HCT116 (cell line): Measurements from ENCODE around the gene ANKRD6. TPM values are rescaled to one million over a fixed set of nuclear protein-coding genes. Genes with fewer than 3 reads are reported as not detected.

Source experiments
- ATAC-seq: fragments of 200-7000 bp; cut with Tn5 transposase; 2 replicates; pipeline ENCODE4 v1.9.1; 2020; ENCODE audit warnings: mild to moderate bottlenecking, moderate library complexity
- BruUV-seq: library from RNA; stranded (reverse); fragments of 400-500 nt; replicated peaks from 2 replicates; lab custom pipeline; 2021; lab: Mats Ljungman, UMichigan
- CTCF ChIA-PET: fragments of 300-600 bp; sonication (Branson Sonifier 250); formaldehyde crosslinking; loops from one replicate; lab custom pipeline; 2021; ENCODE audit warnings: antibody characterized with exemption; lab: Charles Lee
- POLR2A ChIA-PET: fragments of 300-600, 350-600 bp; sonication (Branson Sonifier 250); formaldehyde crosslinking; loops from one replicate; lab custom pipeline; 2021; ENCODE audit warnings: antibody characterized with exemption; lab: Charles Lee
- RAD21 ChIA-PET, 2 experiments: fragments of 300-600 bp; sonication (Branson Sonifier 250); formaldehyde crosslinking; loops; one replicate each; lab custom pipeline; 2023; ENCODE audit warnings: low total read pairs in 2 of 2; ENCODE audit not compliant: uncharacterized antibody in 2 of 2, unreplicated experiment in 2 of 2, low non-redundant PET in 1 of 2; lab: Charles Lee
- DNase-seq: peaks from one replicate; pipeline ENCODE4 v3.0.0-alpha.2; 2010; ENCODE audit warnings: low read depth, low spot score
- H2AFZ ChIP-seq: fragments of 200-600 bp; shearing (Covaris generic), sonication (generic); 2 replicates; pipeline ENCODE4 v1.6.1; 2017; ENCODE audit warnings: low read depth, mixed run types, mixed read lengths, antibody characterized with exemption, low read length; ENCODE audit not compliant: poor library complexity, severe bottlenecking
- H3K27ac ChIP-seq: 2 replicates; pipeline ENCODE4 v1.5.1; 2012; ENCODE audit warnings: low read depth, low read length
- H3K27me3 ChIP-seq: fragments of 200-600 bp; sonication (generic); 2 replicates; pipeline ENCODE4 v1.6.1; 2016; ENCODE audit warnings: mixed run types, low read length, mixed read lengths; ENCODE audit not compliant: insufficient read depth
- H3K36me3 ChIP-seq, 2 experiments: fragments of 200-500 bp in 1 of 2; fragments of 200-600 bp in 1 of 2; sonication (Bioruptor generic) in 1 of 2; sonication (generic) in 1 of 2; 2 replicates each; pipeline versions ENCODE4 v1.5.1 to v1.6.1; 2014 to 2016; ENCODE audit warnings: low read length in 2 of 2, inconsistent platforms in 1 of 2, mixed read lengths in 1 of 2, mixed run types in 1 of 2; ENCODE audit not compliant: insufficient read depth in 2 of 2, control insufficient read depth in 1 of 2
- H3K4me1 ChIP-seq, 2 experiments: fragments of 200-600 bp in 1 of 2; sonication (generic) in 1 of 2; 2 replicates each; pipeline versions ENCODE4 v1.5.1 to v1.6.1; 2012 to 2017; ENCODE audit warnings: low read length in 2 of 2, inconsistent platforms in 1 of 2, mild to moderate bottlenecking in 1 of 2, mixed read lengths in 1 of 2, mixed run types in 1 of 2, moderate library complexity in 1 of 2; ENCODE audit not compliant: insufficient read depth in 2 of 2, control insufficient read depth in 1 of 2
- H3K4me2 ChIP-seq: fragments of 200-600 bp; sonication (generic); 2 replicates; pipeline ENCODE4 v1.6.1; 2017; ENCODE audit warnings: mixed run types, low read length, mixed read lengths
- H3K4me3 ChIP-seq, 2 experiments: fragments of 200-600 bp in 1 of 2; sonication (generic) in 1 of 2; replicated peaks in 1 of 2; 2 replicates each; pipeline ENCODE4 v1.5.1; 2011 to 2016; ENCODE audit warnings: low read length in 2 of 2, control low read depth in 1 of 2, low read depth in 1 of 2, mild to moderate bottlenecking in 1 of 2, mixed read lengths in 1 of 2, mixed run types in 1 of 2
- H3K79me2 ChIP-seq: fragments of 200-600 bp; sonication (generic); 2 replicates; pipeline ENCODE4 v1.6.1; 2017; ENCODE audit warnings: mild to moderate bottlenecking, mixed run types, low read length, moderate library complexity, mixed read lengths; ENCODE audit not compliant: insufficient read depth
- H3K9ac ChIP-seq: fragments of 200-600 bp; sonication (generic); 2 replicates; pipeline ENCODE4 v1.6.1; 2016; ENCODE audit warnings: low read length, mixed read lengths
- H3K9me2 ChIP-seq: fragments of 200-600 bp; sonication (generic), shearing (Covaris generic); 2 replicates; pipeline ENCODE4 v1.6.1; 2017; ENCODE audit warnings: mixed run types, mild to moderate bottlenecking, moderate library complexity; ENCODE audit not compliant: insufficient read depth
- H3K9me3 ChIP-seq, 2 experiments: fragments of 200-500 bp in 1 of 2; fragments of 200-600 bp in 1 of 2; sonication (Bioruptor generic) in 1 of 2; sonication (generic) in 1 of 2; 2 replicates each; pipeline ENCODE4 v1.6.1; 2014 to 2017; ENCODE audit warnings: low read length in 2 of 2, mixed read lengths in 2 of 2, inconsistent platforms in 1 of 2, low read depth in 1 of 2, mild to moderate bottlenecking in 1 of 2, mixed run types in 1 of 2, moderate library complexity in 1 of 2; ENCODE audit not compliant: control insufficient read depth in 1 of 2, insufficient read depth in 1 of 2
- H4K20me1 ChIP-seq: fragments of 200-600 bp; sonication (generic), shearing (Covaris generic); 2 replicates; pipeline ENCODE4 v1.6.1; 2017; ENCODE audit warnings: mixed run types, mild to moderate bottlenecking, moderate library complexity; ENCODE audit not compliant: insufficient read depth
- CBX3 ChIP-seq: IDR thresholded peaks from 2 replicates; pipeline ENCODE4 v1.6.1; 2012; ENCODE audit warnings: low read depth
- CEBPB ChIP-seq: IDR thresholded peaks from 2 replicates; pipeline ENCODE4 v1.6.1; 2012; ENCODE audit warnings: low read depth
- EGR1 ChIP-seq: IDR thresholded peaks from 2 replicates; pipeline ENCODE4 v1.6.1; 2012; ENCODE audit warnings: low read depth
- ELF1 ChIP-seq: IDR thresholded peaks from 2 replicates; pipeline ENCODE4 v1.6.1; 2012; ENCODE audit warnings: low read depth, borderline replicate concordance
- EZH2 ChIP-seq: fragments of 200-600 bp; sonication (generic); IDR thresholded peaks from 2 replicates; pipeline ENCODE4 v1.6.1; 2017; ENCODE audit warnings: antibody characterized with exemption, mixed run types
- EZH2phosphoT487 ChIP-seq: fragments of 200-600 bp; IDR thresholded peaks from 2 replicates; pipeline ENCODE4 v1.6.1; 2018; ENCODE audit warnings: antibody characterized with exemption, borderline replicate concordance
- FOSL1 ChIP-seq: IDR thresholded peaks from 2 replicates; pipeline ENCODE4 v1.6.1; 2012; ENCODE audit warnings: low read depth
- JUND ChIP-seq: IDR thresholded peaks from 2 replicates; pipeline ENCODE4 v1.6.1; 2012
- POLR2A ChIP-seq: IDR thresholded peaks from 2 replicates; pipeline ENCODE4 v1.7.0; 2011; ENCODE audit warnings: borderline replicate concordance; ENCODE audit not compliant: insufficient read depth, insufficient read length; ENCODE audit errors: extremely low read depth
- POLR2AphosphoS5 ChIP-seq: IDR thresholded peaks from 2 replicates; pipeline ENCODE4 v1.6.1; 2011; ENCODE audit warnings: mild to moderate bottlenecking, low read depth, low read length, moderate library complexity
- RAD21 ChIP-seq: IDR thresholded peaks from 2 replicates; pipeline ENCODE4 v1.6.1; 2012; ENCODE audit warnings: low read depth, mild to moderate bottlenecking
- SRF ChIP-seq: IDR thresholded peaks from 2 replicates; pipeline ENCODE4 v1.6.1; 2012; ENCODE audit warnings: low read depth
- ZNF274 ChIP-seq: fragments of 200-500 bp; sonication (Bioruptor generic); IDR thresholded peaks from 2 replicates; pipeline ENCODE4 v1.6.1; 2014; ENCODE audit warnings: mild to moderate bottlenecking, low read depth, low read length, inconsistent platforms
- intact Hi-C: fragments of 100-400 bp; cut with micrococcal nuclease; formaldehyde crosslinking; loops from 2 replicates; pipeline ENCODE4 v1.10.0; 2022
- total RNA-seq: library from RNA; stranded (reverse); gene quantifications from one replicate; pipeline ENCODE4 v1.2.1, GENCODE V29; 2021; ENCODE audit not compliant: unreplicated experiment
- TF ChIP-seq, protein P1 (sequence below): IDR thresholded peaks from 2 replicates; pipeline ENCODE4 v1.6.1; 2011; ENCODE audit warnings: mild to moderate bottlenecking, low read length, moderate library complexity; ENCODE audit not compliant: insufficient replicate concordance; ENCODE audit errors: extremely low read depth
- TF ChIP-seq, protein P2 (sequence below): IDR thresholded peaks from 2 replicates; pipeline ENCODE4 v1.6.1; 2012
- TF ChIP-seq, protein P3 (sequence below): IDR thresholded peaks from 2 replicates; pipeline ENCODE4 v1.6.1; 2012
- TF ChIP-seq, protein P4 (sequence below), 3 experiments: fragments of 200-600 bp in 1 of 3; sonication (generic) in 1 of 3; IDR thresholded peaks in 2 of 3; conservative IDR thresholded peaks in 1 of 3; 2 replicates each; pipeline ENCODE4 v1.5.1; 2012 to 2017; ENCODE audit warnings: low read depth in 2 of 3, low read length in 2 of 3, antibody characterized with exemption in 1 of 3, borderline replicate concordance in 1 of 3, control low read depth in 1 of 3, mild to moderate bottlenecking in 1 of 3, mixed read lengths in 1 of 3, mixed run types in 1 of 3, moderate library complexity in 1 of 3; ENCODE audit not compliant: insufficient read depth in 1 of 3

The ANKRD6 gene
- total RNA-seq, 1 experiment from 2014 or later, result 9.9 TPM

DNA sequence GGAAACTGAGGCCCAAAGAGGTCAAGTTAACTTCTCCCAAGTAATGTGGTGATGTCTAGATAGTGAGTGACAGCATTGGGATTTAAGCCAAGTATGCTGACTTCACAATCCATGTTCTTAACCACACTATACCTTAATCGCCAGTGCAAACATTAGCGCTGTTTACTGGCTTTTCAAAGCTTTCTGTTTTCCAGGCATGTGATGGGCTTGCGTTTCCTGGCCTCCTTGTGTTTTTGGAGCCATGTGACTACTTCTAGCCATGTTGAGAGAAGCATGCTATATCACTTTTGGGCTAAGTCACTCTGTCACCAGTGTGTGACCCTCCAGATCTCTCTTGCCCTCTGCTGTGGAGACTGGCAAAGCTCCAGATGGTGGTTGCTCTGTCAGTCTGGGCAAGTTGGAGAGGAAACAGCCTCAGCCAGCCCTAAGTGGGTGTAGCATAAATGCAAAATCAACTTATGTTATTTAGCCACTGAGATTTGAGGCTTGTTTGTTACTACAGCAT lies 76.9 kb downstream of the ANKRD6 start:
- intact Hi-C loops, result no loop called here
- no peak overlapping the region for H2AFZ ChIP-seq
- no peaks in the 10 kb centered on the region for H4K20me1 ChIP-seq
- DNase-seq (no peak), ATAC-seq (no peak)
- no peaks in the 10 kb centered on the region for H3K79me2 ChIP-seq
- no peaks in the 10 kb centered on the region for H3K36me3 ChIP-seq
- no peak overlapping the region for H3K4me2 ChIP-seq
- H3K9ac ChIP-seq, result no peak overlapping the region
- no peaks in the 10 kb centered on the region for H3K9me2 ChIP-seq
- RAD21 ChIA-PET, result no interaction called here
- H3K27ac ChIP-seq, result no peak overlapping the region
- H3K27me3 ChIP-seq, result no peaks in the 10 kb centered on the region
- peaks cover 7 to 12% of the 10 kb centered on the region in 2 experiments; a peak in 3 of 4 replicates for H3K4me1 ChIP-seq
- TF ChIP-seq CBX3 (no peak), EZH2phosphoT487 (no peak), ZNF274 (no peak), CEBPB (no peak), EGR1 (no peak), JUND (no peak), POLR2A (no peak), RAD21 (no peak), SRF (no peak), POLR2AphosphoS5 (no peak), EZH2 (no peak), FOSL1 (no peak), ELF1 (no peak)
- TF ChIP-seq, protein P1, sequence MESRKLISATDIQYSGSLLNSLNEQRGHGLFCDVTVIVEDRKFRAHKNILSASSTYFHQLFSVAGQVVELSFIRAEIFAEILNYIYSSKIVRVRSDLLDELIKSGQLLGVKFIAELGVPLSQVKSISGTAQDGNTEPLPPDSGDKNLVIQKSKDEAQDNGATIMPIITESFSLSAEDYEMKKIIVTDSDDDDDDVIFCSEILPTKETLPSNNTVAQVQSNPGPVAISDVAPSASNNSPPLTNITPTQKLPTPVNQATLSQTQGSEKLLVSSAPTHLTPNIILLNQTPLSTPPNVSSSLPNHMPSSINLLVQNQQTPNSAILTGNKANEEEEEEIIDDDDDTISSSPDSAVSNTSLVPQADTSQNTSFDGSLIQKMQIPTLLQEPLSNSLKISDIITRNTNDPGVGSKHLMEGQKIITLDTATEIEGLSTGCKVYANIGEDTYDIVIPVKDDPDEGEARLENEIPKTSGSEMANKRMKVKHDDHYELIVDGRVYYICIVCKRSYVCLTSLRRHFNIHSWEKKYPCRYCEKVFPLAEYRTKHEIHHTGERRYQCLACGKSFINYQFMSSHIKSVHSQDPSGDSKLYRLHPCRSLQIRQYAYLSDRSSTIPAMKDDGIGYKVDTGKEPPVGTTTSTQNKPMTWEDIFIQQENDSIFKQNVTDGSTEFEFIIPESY, result no peak
- TF ChIP-seq, protein P2, sequence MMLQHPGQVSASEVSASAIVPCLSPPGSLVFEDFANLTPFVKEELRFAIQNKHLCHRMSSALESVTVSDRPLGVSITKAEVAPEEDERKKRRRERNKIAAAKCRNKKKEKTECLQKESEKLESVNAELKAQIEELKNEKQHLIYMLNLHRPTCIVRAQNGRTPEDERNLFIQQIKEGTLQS, result no peak
- TF ChIP-seq, protein P3, sequence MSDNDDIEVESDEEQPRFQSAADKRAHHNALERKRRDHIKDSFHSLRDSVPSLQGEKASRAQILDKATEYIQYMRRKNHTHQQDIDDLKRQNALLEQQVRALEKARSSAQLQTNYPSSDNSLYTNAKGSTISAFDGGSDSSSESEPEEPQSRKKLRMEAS, result no peak
- TF ChIP-seq, protein P4, sequence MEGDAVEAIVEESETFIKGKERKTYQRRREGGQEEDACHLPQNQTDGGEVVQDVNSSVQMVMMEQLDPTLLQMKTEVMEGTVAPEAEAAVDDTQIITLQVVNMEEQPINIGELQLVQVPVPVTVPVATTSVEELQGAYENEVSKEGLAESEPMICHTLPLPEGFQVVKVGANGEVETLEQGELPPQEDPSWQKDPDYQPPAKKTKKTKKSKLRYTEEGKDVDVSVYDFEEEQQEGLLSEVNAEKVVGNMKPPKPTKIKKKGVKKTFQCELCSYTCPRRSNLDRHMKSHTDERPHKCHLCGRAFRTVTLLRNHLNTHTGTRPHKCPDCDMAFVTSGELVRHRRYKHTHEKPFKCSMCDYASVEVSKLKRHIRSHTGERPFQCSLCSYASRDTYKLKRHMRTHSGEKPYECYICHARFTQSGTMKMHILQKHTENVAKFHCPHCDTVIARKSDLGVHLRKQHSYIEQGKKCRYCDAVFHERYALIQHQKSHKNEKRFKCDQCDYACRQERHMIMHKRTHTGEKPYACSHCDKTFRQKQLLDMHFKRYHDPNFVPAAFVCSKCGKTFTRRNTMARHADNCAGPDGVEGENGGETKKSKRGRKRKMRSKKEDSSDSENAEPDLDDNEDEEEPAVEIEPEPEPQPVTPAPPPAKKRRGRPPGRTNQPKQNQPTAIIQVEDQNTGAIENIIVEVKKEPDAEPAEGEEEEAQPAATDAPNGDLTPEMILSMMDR (IDR thresholded peaks at IDR 0.05 in 2 of 3, conservative IDR thresholded peaks at IDR 0.05 in 1 of 3; ENCODE audit: borderline replicate concordance in 1 of 3, insufficient read depth in 1 of 3, low read depth in 2 of 3, low read length in 2 of 3), result no peak
- CTCF ChIA-PET, result no interaction called here
- H3K4me3 ChIP-seq, result no peak overlapping the region
- no peaks in the 10 kb centered on the region for H3K9me3 ChIP-seq
- BruUV-seq, result no TSS peak
- POLR2A ChIA-PET, result no interaction called here
